D341Med (cell line): ENCODE data around the gene MTA1.

ENCODE experiments used
- DNase-seq: peaks from one replicate; pipeline ENCODE4 v3.0.0; 2012; ENCODE audit warnings: low spot score

Gene MTA1

DNA sequence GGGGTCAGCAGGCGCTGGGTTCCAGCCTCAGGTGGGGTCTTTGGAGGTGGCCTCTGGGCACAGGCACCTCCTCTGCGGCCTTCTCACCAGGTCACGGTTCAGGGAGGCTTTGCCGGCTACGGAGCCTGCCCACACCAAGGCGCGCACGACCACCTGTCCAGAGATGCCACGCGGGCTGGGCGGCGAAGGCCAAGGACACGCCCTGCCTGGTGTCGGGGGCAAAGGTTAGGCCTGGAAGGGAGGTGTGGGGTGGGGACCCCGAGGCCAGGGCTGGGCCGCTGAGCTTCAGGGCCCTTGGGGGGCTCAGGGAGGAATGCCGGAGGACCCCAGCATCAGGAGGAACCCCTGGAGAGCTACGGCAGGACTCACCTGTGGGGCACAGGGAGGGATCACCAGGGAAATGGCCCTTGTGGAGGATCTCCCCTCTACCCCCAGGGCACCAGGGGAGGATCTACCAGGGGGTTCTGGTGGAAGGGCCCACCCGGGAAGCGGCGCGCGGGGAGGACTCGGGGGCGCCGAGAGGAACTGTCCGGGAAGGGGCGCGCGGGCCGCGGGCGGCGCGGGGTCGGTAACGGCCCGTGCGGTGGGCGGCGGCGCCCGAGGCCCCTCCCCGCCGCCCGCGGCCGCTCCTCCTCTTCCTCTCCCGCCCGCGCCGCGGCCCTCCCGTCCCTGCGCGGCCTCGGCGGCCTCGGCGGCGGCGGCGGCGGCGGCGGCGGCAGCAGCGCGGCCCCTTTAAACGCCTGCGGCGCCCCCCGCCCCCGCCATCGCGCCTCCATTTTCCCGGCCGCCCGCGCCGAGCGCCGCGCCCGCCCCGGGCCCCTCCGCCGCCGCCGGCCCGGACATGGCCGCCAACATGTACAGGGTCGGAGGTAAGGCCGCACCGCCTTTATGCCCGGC lies at the start of gene MTA1:
MTA1 (plus strand) TSS at position 633 of the 897 bp plus-strand sequence; CDS start at position 842, 209 bp downstream.
- peak; percentile 93 for DNase-seq

DNA sequence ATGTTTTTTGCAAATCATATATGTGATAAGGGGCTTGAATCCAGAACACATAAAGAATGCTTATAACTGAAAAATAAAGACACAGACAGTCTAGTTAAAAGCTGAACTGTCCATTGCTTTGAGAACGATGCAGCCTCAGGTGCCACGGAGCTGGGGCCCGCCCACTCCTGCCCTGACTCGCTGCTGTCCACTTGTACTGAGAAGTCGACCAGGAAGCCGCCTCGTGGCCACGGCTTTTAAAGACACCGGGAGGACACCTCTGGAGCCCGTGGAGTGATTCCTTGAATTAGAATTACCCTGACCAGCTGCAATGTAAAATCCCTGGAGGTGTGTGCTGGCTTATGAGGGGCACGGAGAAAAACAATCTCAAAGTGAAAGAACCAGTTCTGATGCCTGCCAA lies 45.2 kb upstream of the MTA1 start:
- DNase-seq = no peak

GRCh38 chr14:105375635-105376057 lies 44.0 kb upstream of the MTA1 start:
- no peak for DNase-seq

DNA sequence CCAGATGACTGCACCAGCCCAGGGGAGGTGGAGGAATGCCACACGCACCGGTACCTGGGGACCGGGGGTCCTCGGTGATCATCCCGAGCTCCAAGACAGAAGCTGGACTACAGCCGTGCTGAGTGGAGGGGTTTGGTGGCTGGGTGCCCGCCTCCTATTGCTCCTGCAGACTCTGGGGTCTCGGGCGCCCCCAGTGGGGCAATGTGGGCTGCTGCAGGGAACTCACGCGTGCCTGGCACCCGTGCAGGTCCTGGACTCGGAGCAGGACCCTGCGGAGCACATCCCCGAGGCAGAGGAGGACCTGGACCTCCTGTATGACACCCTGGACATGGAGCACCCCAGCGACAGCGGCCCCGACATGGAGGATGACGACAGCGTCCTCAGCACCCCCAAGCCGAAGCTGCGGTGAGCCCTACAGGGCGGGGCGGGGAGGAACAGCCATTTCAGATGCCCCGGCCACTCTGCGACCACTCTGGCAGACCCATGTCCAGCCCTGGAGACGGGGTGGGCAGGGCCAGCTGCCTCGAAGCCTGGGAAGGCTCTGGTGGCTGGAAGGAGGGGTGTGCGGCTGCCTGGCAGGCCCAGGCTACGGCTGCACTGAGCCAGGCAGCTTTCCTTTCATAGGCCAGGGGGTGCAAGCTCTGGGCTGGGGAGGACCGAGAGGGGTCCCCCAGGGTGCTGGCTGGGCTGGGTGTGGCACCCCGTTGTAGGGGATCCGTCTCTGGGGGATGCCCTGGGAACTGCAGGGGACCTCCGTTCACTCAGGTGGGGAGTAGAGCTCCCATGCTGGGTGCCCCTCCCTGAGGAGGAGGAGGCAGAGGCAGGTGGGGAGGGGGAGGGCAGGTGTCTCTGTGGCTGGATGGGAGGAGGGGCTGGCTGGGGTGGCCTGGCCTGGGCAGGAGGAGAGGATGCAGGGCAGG lies 42.8 kb upstream of the MTA1 start:
- no peak for DNase-seq

DNA sequence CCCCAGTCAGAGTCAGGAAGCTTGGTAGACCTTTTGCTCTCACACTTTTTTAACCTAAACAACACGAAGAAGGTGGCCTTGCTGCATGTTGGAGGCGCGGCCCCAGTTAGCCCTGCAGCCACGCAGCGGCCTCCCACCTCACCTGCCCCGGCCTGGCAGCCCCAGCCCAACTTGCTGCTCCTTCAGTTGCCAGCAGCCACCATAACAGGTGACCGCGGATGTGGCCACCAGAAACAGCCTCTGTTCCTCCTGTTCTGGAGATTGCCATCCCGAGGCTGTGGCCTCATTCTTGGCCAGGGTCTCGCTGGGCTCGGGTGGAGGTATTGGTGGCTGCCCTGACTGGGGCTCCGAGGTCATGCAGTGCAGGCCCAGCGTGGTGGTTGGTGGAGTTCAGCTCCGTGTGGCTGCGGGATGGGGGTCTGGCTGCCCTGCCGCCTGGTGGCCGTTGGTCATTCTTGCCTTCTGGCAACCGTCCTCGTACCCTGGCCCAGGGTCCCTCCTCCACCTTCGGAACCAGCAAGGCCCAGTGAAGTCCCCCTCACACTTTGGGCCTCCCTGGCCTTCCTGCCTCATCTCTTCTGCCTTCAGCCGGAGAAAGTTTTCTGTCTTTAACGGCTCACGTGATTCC lies 42.0 kb upstream of the MTA1 start:
- DNase-seq = no peak

GRCh38 chr14:105378199-105378598 lies 41.4 kb upstream of the MTA1 start:
- no peak for DNase-seq

GRCh38 chr14:105378873-105379685 lies 40.5 kb upstream of the MTA1 start:
- DNase-seq = no peak

- no peak for DNase-seq
Measured at GRCh38 chr14:105379946-105380345, 39.7 kb upstream of the MTA1 start.

DNA sequence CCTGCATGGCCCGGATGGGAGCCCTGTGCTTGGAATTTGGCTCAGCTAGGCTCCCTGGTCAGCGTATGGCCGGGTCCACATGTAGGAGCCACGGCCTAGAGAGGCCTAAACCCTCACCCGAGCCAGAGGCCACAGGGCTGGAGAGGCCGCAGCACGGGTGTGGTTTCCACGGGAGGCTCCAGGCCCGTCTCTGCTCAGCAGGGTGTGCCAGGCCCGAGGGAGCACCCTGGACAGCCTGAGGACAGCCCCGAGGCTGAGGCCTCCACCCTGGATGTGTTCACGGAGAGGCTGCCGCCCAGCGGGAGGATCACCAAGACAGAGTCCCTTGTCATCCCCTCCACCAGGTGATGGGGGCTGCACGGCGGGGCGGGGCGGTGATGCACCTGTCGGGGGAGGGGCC lies 38.9 kb upstream of the MTA1 start:
- no peak for DNase-seq

DNA sequence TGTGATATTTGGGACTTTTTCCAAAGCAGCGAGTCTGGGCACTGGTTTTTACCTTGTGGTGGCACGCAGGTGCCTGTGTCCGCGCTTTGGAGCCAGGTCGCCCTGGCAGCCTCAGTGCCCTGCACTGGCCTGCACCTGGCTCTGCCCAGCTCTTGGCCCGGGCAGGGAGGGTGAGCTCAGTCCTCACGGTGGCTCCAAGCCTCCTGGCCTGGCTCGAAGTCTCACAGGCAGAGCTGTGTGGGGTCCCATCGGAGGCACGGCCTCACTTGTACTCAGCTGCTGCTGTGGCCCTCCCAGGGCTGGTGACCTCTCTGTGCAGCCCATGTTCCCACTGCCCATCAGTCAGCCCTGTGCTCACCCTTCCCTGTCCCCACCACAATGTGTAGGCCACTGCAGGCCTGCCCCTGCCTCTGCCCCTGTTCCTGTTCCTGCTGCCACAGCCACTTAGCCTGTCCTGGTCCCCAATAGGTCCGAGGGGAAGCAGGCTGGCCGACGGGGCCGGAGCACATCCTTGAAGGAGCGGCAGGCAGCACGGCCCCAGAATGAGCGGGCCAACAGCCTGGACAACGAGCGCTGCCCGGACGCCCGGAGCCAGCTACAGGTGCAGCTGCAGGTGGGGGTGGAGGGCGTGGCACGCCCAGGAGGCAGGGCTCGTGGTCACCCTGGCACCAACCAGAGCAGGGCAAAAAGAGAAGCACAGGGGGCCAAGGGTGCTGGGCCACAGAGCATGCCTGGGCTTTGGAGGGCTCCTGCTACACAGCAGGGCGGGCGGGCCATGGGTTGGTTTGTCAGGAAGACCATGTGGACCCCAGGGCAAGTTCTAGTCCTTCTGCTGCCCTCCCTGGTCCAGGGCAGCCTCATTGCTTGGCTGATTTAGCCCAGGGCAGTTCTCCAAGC lies 37.9 kb upstream of the MTA1 start:
- DNase-seq = no peak

DNA sequence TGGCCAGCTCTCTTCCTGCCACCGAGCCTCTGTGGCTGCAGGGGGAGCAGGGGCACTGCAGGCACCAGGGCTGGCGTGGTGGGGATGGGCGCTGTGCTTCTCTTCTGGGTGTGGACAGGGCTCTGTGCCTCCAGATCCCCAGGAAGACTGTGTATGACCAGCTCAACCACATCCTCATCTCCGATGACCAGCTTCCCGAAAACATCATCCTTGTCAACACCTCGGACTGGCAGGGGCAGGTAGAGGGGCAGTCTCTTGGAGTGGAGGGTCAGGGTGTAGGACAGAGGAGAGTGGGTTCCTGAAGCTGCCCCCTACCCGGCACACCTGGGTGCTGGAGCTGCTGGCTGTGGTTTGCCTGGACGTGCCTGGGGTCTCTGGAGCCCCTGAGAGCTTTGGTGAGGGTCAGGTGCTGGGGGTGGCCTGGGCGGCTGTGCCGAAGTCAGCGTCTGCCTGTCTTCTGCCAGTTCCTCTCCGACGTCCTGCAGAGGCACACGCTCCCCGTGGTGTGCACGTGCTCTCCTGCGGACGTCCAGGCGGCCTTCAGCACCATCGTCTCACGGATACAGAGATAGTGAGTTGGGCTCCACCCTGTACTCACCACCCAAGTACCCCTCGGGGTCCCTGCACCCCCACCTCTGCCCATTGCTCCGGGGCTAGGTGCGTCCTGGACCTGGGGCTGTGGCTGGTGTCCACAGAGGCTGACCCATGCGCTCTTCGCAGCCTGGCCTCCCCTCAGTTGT lies 37.1 kb upstream of the MTA1 start:
- DNase-seq = no peak

DNA sequence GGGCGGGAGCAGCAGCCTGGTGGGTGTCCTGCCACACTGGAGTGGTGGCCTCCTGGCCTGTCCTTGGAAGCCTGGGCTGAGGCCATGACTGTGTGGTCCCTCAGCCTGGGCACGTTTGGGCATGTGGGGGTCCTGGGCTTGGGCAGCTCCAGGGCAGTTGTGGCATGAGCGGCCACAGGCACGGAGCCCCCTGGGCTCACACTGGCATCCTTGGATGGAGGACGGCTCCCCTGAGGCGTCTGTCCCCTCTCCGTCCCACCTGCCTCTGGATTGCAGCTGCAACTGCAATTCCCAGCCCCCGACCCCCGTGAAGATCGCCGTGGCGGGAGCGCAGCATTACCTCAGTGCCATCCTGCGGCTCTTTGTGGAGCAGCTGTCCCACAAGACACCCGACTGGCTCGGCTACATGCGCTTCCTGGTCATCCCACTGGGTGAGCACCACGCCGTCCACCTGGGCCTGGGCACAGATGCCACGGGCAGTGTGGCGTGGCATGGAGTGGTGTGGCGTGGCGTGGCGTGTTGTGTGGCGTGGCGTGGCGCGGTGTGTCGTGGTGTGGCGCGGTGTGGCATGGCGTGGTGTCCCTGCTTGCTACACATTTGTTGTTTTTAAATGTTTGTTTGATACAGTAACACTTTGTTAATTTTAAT lies 36.4 kb upstream of the MTA1 start:
- no peak for DNase-seq

GRCh38 chr14:105384041-105384557 lies 35.5 kb upstream of the MTA1 start:
- DNase-seq = no peak

- DNase-seq = no peak
Measured at GRCh38 chr14:105384605-105385321, 34.9 kb upstream of the MTA1 start.

DNA sequence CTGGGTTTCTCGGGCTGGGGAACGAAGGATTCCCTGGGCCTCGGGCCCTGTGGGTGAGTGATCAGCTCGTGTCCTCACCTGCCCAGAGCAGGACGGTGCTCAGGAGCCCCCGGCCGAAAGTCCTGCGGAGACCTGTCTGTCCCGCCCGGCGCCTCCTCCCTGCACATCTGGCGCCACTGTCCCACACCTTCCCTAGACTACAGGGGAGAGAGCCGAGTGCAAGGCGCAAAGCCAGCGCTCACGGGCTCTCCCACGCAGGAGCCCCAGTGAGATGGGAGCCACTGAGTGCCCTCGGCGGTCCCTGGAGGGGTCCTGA lies 34.3 kb upstream of the MTA1 start:
- no peak for DNase-seq

DNA sequence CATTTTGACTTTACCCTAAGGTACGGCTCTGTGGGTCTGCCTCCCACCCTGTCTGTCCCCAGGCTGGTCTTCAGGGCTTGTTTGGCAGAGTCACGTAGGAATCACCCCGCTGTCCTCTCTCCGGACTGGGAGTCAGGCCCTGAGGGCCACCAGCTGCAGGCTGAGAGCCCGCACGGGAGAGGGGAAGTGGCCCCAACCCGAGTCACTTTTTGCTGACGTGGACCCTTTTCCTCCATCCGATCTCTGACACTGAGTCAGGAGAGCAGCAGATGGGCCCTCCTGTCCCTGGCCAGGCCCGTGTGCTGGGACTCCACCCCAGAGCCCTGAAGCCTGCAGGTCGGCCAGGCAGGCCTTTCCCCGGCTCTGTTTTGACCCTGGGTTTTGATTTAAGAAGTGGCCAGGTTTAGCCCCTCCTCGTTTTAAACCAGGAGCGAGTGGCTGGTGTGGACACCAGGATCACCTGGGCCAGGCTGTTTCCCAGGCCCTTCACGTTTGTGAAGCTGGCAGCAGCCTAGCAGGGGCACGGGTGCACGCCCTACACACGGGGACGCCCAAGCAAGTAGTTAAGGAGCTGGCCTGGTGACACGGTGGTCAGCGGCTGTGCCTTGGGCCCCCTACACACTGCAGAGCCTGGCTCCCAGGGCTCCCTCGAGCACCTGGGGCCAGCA lies 33.8 kb upstream of the MTA1 start:
- DNase-seq = no peak

DNA sequence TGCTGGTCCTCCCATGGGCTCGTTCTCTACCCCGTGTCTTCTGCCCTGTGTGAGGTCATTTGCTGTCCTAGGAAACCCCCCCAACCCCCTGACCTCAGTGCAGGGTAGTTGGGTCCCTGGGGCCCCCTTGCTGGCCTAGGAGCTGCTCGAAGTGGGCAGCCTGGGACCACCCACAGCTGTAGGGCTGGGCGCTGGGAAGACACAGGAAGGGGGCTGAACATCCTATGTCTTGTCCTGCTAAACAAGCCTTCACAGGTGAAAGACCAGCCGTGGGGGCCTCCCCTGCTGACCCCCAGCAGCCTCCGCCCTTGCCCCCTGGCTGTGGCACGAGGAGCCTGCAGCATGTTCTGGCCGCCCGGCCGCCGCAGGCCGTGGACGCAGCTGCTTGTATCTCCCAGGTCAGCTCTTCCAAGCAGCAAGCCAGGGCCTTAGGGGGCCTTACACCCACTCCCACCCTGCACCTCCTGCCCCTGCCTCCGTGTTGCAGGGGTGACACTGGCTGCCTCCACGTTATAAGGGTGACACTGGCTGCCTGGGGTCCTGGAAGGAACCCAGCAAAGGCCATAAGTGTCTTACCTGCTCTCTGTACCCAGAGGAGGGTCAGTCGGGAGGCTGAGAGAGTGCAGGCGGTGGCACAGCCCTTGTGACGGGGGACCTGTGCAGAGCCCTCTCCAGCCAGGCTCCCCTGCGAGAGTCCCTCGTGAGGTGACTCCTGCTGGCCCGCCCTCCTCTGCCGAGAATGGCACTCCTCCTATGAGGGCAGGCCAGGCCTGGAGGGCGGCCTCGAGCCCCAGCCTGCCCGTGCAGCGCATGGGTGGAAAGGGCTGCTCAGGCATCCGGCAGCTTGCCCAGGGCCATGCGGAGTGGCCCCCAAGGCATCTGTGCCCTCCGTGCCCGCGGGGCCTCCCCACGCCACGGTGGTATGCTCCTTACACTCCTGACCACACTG lies 32.8 kb upstream of the MTA1 start:
- no peak for DNase-seq
